ENCODE results near the gene PLSCR2.
"Not testable (repeated sequence)": the region's sequence is repeated elsewhere in the genome, so short reads cannot be mapped to it uniquely, and the experiment has no call there.

The PLSCR2 gene

GRCh38 chr3:146485297-146485696, 15.9 kb upstream of the PLSCR2 start:
- no peak for DNase-seq (ENCODE audit: low read depth in 2 of 2)

- DNase-seq (ENCODE audit: low read depth in 2 of 2) = no peak
Observed at GRCh38 chr3:146476094-146476740, 6.9 kb upstream of the PLSCR2 start.

- DNase-seq (ENCODE audit: low read depth in 2 of 2) = not testable (repeated sequence)
Observed at GRCh38 chr3:146474976-146475375, 5.6 kb upstream of the PLSCR2 start.

- DNase-seq (ENCODE audit: low read depth in 2 of 2) = no peak
Observed at GRCh38 chr3:146473726-146474125, 4.4 kb upstream of the PLSCR2 start.

- DNase-seq (ENCODE audit: low read depth in 2 of 2) = no peak
Observed at GRCh38 chr3:146472611-146473010, 3.2 kb upstream of the PLSCR2 start.

- no peak for DNase-seq (ENCODE audit: low read depth in 2 of 2)
Observed at GRCh38 chr3:146471012-146471411, 1.7 kb upstream of the PLSCR2 start.

- DNase-seq (ENCODE audit: low read depth in 2 of 2) = no peak
Observed at GRCh38 chr3:146470425-146470990, 1.1 kb upstream of the PLSCR2 start.

GRCh38 chr3:146468671-146469149, 651 bp downstream of the PLSCR2 start:
- DNase-seq (ENCODE audit: low read depth in 2 of 2) = no peak

- no peak for DNase-seq (ENCODE audit: low read depth in 2 of 2)
Observed at GRCh38 chr3:146468234-146468633, 1.1 kb downstream of the PLSCR2 start.

GRCh38 chr3:146466604-146467003, 2.8 kb downstream of the PLSCR2 start:
- no peak for DNase-seq (ENCODE audit: low read depth in 2 of 2)

GRCh38 chr3:146465693-146466465, 3.5 kb downstream of the PLSCR2 start:
- DNase-seq (ENCODE audit: low read depth in 2 of 2) = no peak

GRCh38 chr3:146464783-146465182, 4.6 kb downstream of the PLSCR2 start:
- DNase-seq (ENCODE audit: low read depth in 2 of 2) = no peak

- no peak for DNase-seq (ENCODE audit: low read depth in 2 of 2)
Observed at GRCh38 chr3:146464005-146464595, 5.3 kb downstream of the PLSCR2 start.

GRCh38 chr3:146454796-146455195, 14.6 kb downstream of the PLSCR2 start:
- no peak for DNase-seq (ENCODE audit: low read depth in 2 of 2)

- no peak for DNase-seq (ENCODE audit: low read depth in 2 of 2)
Observed at GRCh38 chr3:146449613-146450012, 19.7 kb downstream of the PLSCR2 start.

- no peak for DNase-seq (ENCODE audit: low read depth in 2 of 2)
Observed at GRCh38 chr3:146449076-146449475, 20.3 kb downstream of the PLSCR2 start.

- no peak for DNase-seq (ENCODE audit: low read depth in 2 of 2)
Observed at GRCh38 chr3:146446026-146446425, 23.3 kb downstream of the PLSCR2 start.

GRCh38 chr3:146440310-146440709, 29.1 kb downstream of the PLSCR2 start:
- DNase-seq (ENCODE audit: low read depth in 2 of 2) = not testable (repeated sequence)

GRCh38 chr3:146432066-146432465, 37.3 kb downstream of the PLSCR2 start:
- no peak for DNase-seq (ENCODE audit: low read depth in 2 of 2)

GRCh38 chr3:146431240-146431639, 38.1 kb downstream of the PLSCR2 start:
- DNase-seq (ENCODE audit: low read depth in 2 of 2) = no peak

- no peak for DNase-seq (ENCODE audit: low read depth in 2 of 2)
Observed at GRCh38 chr3:146425341-146425740, 44.0 kb downstream of the PLSCR2 start.
